BE2C (cell line): ENCODE data around the gene TXN.
"Not testable (repeated sequence)": the region's sequence is repeated elsewhere in the genome, so short reads cannot be mapped to it uniquely, and the experiment has no call there.

ENCODE experiments used
- DNase-seq: peaks from one replicate; pipeline ENCODE4 v3.0.0-alpha.2; 2020
- H3K27me3 ChIP-seq: fragments of 250-450 bp; sonication (Bioruptor Pico); 2 replicates; pipeline ENCODE4 v1.5.1; 2020; ENCODE audit warnings: mild to moderate bottlenecking
- H3K36me3 ChIP-seq: fragments of 250-450 bp; sonication (Bioruptor Pico); 2 replicates; pipeline ENCODE4 v1.5.1; 2020; ENCODE audit warnings: mild to moderate bottlenecking
- H3K4me1 ChIP-seq: fragments of 250-450 bp; sonication (Bioruptor Pico); 2 replicates; pipeline ENCODE4 v1.5.1; 2020
- H3K4me3 ChIP-seq: 2 replicates; pipeline ENCODE4 v1.5.1; 2011; ENCODE audit warnings: low read depth, low read length
- H3K9me3 ChIP-seq: fragments of 250-450 bp; sonication (Bioruptor Pico); 2 replicates; pipeline ENCODE4 v1.5.1; 2020
- CTCF ChIP-seq: IDR thresholded peaks from 2 replicates; pipeline ENCODE4 v1.5.1; 2012; ENCODE audit warnings: mild to moderate bottlenecking, low read depth, low read length

Gene TXN

GRCh38 chr9:110202232-110202631 is 54.1 kb downstream of the TXN start:
- no peaks in the 10 kb centered on the region for H3K36me3 ChIP-seq
- no peak for DNase-seq
- H3K27me3 ChIP-seq, result peaks cover 5% of the 10 kb centered on the region; the same call in 1 of the 2 replicates
- H3K9me3 ChIP-seq, result no peaks in the 10 kb centered on the region
- TF ChIP-seq CTCF, result no peak
- H3K4me3 ChIP-seq, result no peak overlapping the region
- H3K4me1 ChIP-seq, result no peaks in the 10 kb centered on the region

GRCh38 chr9:110199643-110200042 is 56.7 kb downstream of the TXN start:
- no peak for TF ChIP-seq CTCF
- Histone ChIP-seq H3K36me3 (no peaks in the 10 kb centered on the region), H3K4me1 (no peaks in the 10 kb centered on the region)

GRCh38 chr9:110198357-110198756 is 58.0 kb downstream of the TXN start:
- Histone ChIP-seq H3K4me3 (no peak overlapping the region), H3K4me1 (no peaks in the 10 kb centered on the region), H3K27me3 (no peaks in the 10 kb centered on the region), H3K9me3 (no peaks in the 10 kb centered on the region), H3K36me3 (no peaks in the 10 kb centered on the region)
- DNase-seq, result no peak
- no peak for TF ChIP-seq CTCF

More at GRCh38 chr9:110199643-110200042, 56.7 kb downstream of the TXN start:
- H3K9me3 ChIP-seq, result no peaks in the 10 kb centered on the region
- DNase-seq, result no peak
- no peaks in the 10 kb centered on the region for H3K27me3 ChIP-seq
- no peak overlapping the region for H3K4me3 ChIP-seq

- H3K36me3 ChIP-seq, result no peaks in the 10 kb centered on the region
Observed at GRCh38 chr9:110197330-110198187, 58.7 kb downstream of the TXN start.

GRCh38 chr9:110196084-110196499 is 60.2 kb downstream of the TXN start:
- not testable (repeated sequence) for H3K4me3 ChIP-seq, H3K27me3 ChIP-seq, H3K4me1 ChIP-seq, H3K9me3 ChIP-seq, H3K36me3 ChIP-seq, DNase-seq

More at GRCh38 chr9:110197330-110198187, 58.7 kb downstream of the TXN start:
- Histone ChIP-seq H3K9me3 (no peaks in the 10 kb centered on the region), H3K27me3 (no peaks in the 10 kb centered on the region), H3K4me1 (no peaks in the 10 kb centered on the region), H3K4me3 (no peak overlapping the region)
- DNase-seq, result no peak
- TF ChIP-seq CTCF, result no peak
